Spleen (tissue), 7 donors: ENCODE measurements around the gene ARNT2.

Experiments
- POLR2A ChIP-seq, 3 donors: fragments of 450-650 bp; IDR thresholded peaks; one replicate each; pipeline ENCODE4 v1.5.1; 2017; ENCODE audit warnings: antibody characterized with exemption in 3 of 3, mild to moderate bottlenecking in 1 of 3
- POLR2AphosphoS5 ChIP-seq, 3 donors: sonication (generic); formaldehyde crosslinking; IDR thresholded peaks; one replicate each; pipeline ENCODE4 v1.5.1; 2017; ENCODE audit warnings: antibody characterized with exemption in 3 of 3
- TF ChIP-seq, protein P1 (sequence below), 11 experiments: fragments of 200-600 bp in 7 of 11; fragments of 450-650 bp in 4 of 11; sonication (generic) in 4 of 11; IDR thresholded peaks in 8 of 11; conservative IDR thresholded peaks in 3 of 11; 1 replicate in 7 of 11; 2 replicates in 4 of 11; pipeline versions ENCODE4 v1.4.0 to v1.8.0; 2016 to 2021; ENCODE audit warnings: antibody characterized with exemption in 11 of 11, inconsistent platforms in 4 of 11, mild to moderate bottlenecking in 1 of 11
- donor health status: DM: no; HTN: no; CAD: no; lungs with moderate emphysema.
- donor health status: DM: no; HTN: no; CAD: no.
- donor health status: DM: no; HTN: no; CAD: no.

DNA sequence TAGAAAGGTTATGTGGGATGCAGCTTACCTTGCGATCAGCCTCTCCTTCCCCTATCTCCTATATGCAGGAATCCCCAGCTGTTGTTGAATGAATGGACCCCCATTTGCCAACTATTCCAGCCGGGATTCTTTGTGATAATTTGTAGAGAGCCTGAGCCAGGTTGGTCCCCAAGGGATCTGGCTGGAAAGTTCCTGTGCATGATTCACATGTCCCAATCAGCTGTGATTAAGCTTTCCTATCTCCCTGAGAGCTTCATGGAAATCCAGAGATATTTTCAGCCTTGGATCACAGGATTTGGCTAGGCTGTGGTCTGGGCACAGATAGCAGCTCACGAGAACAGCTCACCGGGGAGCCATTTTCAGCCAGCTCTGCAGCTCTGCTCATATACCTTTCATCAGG lies 76.7 kb downstream of the ARNT2 start:
- TF ChIP-seq, protein P1, sequence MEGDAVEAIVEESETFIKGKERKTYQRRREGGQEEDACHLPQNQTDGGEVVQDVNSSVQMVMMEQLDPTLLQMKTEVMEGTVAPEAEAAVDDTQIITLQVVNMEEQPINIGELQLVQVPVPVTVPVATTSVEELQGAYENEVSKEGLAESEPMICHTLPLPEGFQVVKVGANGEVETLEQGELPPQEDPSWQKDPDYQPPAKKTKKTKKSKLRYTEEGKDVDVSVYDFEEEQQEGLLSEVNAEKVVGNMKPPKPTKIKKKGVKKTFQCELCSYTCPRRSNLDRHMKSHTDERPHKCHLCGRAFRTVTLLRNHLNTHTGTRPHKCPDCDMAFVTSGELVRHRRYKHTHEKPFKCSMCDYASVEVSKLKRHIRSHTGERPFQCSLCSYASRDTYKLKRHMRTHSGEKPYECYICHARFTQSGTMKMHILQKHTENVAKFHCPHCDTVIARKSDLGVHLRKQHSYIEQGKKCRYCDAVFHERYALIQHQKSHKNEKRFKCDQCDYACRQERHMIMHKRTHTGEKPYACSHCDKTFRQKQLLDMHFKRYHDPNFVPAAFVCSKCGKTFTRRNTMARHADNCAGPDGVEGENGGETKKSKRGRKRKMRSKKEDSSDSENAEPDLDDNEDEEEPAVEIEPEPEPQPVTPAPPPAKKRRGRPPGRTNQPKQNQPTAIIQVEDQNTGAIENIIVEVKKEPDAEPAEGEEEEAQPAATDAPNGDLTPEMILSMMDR (IDR thresholded peaks at IDR 0.05 in 8 of 11, conservative IDR thresholded peaks at IDR 0.05 in 3 of 11), result no peak
- no peak for TF ChIP-seq POLR2A (IDR thresholded peaks at IDR 0.05)
- TF ChIP-seq POLR2AphosphoS5 (IDR thresholded peaks at IDR 0.05), result no peak
